Urinary bladder (tissue), 4 donors: Measurements from ENCODE around the gene UBP1. TPM values are rescaled to one million over a fixed set of nuclear protein-coding genes. Genes with fewer than 3 reads are reported as not detected.
"Not testable (repeated sequence)": the region's sequence is repeated elsewhere in the genome, so short reads cannot be mapped to it uniquely, and the experiment has no call there.

Experiments
- DNase-seq: peaks from one replicate; pipeline ENCODE4 v3.0.0-alpha.2; 2015; ENCODE audit errors: extremely low spot score
- H3K27ac ChIP-seq: one replicate; pipeline ENCODE4 v1.5.1; 2013; ENCODE audit warnings: low read depth, mild to moderate bottlenecking, moderate library complexity
- H3K36me3 ChIP-seq: one replicate; pipeline ENCODE4 v1.6.1; 2013; ENCODE audit warnings: mild to moderate bottlenecking, moderate library complexity; ENCODE audit not compliant: insufficient read depth
- H3K4me1 ChIP-seq: one replicate; pipeline ENCODE4 v1.6.1; 2013; ENCODE audit warnings: mild to moderate bottlenecking, moderate library complexity; ENCODE audit not compliant: insufficient read depth
- H3K4me3 ChIP-seq: one replicate; pipeline ENCODE4 v1.5.1; 2013; ENCODE audit warnings: low read depth, low read length
- WGBS: extraction: QIAGEN DNeasy Blood & Tissue Kit; methylation state at CpG from one replicate; pipeline ENCODE4 v1.1.7; 2013; 5-methylcytosine and 5-hydroxymethylcytosine counted together
- polyA plus RNA-seq: library from polyadenylated mRNA; stranded (reverse); fragments of 200-250 nt; gene quantifications from one replicate; pipeline ENCODE4 v1.2.3, GENCODE V29; 2013
- total RNA-seq: library from RNA; depleted of rRNA; stranded (reverse); fragments of >200 nt; gene quantifications from one replicate; pipeline ENCODE4 v1.2.3, GENCODE V29; 2014
- donor health status: healthy with polysubstance abuse.
- donor health status: healthy.

The UBP1 gene
- total and polyA plus RNA-seq, 2 donors: 53.0 to 59.6 TPM

GRCh38 chr3:33426068-33426467 lies 14.1 kb downstream of the UBP1 start:
- WGBS: 70% methylated on average over 1 of the region's 1 CpG
- Histone ChIP-seq H3K36me3 (peaks cover 5% of the 10 kb centered on the region), H3K4me1 (peaks cover 2% of the 10 kb centered on the region), H3K27ac (no peak overlapping the region), H3K4me3 (no peak overlapping the region)
- DNase-seq: no peak

- DNase-seq: no peak
Observed at GRCh38 chr3:33425453-33425852, 14.8 kb downstream of the UBP1 start.

GRCh38 chr3:33424606-33425452 lies 15.4 kb downstream of the UBP1 start:
- Histone ChIP-seq H3K4me1 (peaks cover 2% of the 10 kb centered on the region), H3K36me3 (peaks cover 8% of the 10 kb centered on the region), H3K4me3 (no peak overlapping the region), H3K27ac (no peak overlapping the region)
- 88% methylated on average over 10 of the region's 10 CpGs for WGBS
- no peak for DNase-seq

More at GRCh38 chr3:33425453-33425852, 14.8 kb downstream of the UBP1 start:
- H3K4me1 ChIP-seq: peaks cover 2% of the 10 kb centered on the region
- no peak overlapping the region for H3K27ac ChIP-seq
- H3K36me3 ChIP-seq: peaks cover 7% of the 10 kb centered on the region
- H3K4me3 ChIP-seq: no peak overlapping the region
- 66% methylated on average over 2 of the region's 2 CpGs for WGBS

DNA sequence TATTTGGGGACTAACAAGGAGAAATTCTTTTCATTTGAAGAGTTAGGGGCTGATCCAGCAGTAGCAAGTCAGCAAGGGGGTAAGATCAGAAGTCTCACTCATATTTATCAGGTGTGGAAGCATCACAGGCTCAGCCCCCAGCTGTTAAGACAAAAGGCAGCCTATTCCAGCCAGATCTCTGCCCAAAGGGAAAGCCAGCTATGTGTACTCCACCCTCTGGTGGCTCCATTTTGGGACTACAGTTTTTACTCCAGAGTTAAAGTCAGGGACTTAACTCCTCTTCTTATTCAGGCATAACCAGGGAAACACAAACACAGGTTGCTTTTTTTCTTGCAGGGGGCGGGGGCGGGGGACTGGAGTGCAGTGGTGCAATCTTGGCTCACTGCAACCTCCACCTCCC lies 19.2 kb downstream of the UBP1 start:
- DNase-seq: no peak
- peaks cover 1% of the 10 kb centered on the region for H3K4me1 ChIP-seq
- no peak overlapping the region for H3K27ac ChIP-seq
- H3K36me3 ChIP-seq: peaks cover 9% of the 10 kb centered on the region
- 100% methylated on average over 2 of the region's 2 CpGs for WGBS
- H3K4me3 ChIP-seq: no peak overlapping the region

DNA sequence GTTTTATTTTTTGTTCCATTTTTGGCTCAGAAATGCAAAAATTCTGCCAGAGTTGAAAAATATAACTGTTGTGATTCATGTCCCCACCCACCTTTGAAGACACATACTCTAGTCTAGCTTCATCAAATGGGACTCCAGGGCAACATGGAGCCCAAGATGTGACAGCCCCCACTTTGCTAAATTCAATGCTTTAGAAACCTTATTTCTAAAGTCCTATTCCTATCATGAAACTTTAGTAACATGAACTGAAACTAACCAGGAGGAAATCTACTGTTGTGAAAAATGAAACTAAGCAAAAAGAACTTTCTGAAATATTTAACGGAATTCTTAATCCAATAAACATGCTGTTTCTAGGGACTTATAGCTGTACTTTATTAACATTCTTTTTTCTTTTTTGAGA lies 20.3 kb downstream of the UBP1 start:
- 94% methylated on average over 1 of the region's 1 CpG for WGBS
- no peak overlapping the region for H3K4me3 ChIP-seq
- no peak for DNase-seq

DNA sequence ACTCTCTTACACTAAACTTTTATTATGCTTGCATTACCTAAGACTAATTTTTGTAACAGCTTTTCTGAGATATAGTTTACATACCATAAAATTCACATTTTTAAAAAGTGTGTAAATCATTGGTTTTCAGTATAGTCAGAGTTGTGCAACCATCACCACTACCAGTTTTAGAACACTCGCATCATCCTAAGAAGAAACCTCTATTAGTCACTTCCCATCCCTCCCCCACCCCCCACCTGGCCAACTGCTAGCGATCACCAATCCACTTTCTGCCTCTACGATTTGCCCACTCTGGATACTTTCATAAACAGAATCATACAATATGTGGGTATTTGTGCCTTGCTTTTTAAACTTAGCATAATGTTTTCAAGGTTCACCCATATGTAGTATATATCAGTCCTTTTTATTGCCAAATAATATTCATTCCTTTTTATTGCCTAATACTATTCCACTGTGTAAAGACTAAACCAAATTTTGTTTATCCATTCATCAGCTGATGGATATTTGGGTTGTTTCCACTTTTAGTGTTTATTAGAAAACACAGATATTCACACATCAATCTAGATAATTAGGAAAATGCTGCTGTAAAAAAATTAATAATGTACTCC lies 23.0 kb downstream of the UBP1 start:
- WGBS: 89% methylated on average over 3 of the region's 3 CpGs
- DNase-seq: no peak
- H3K4me3 ChIP-seq: no peak overlapping the region
- no peak overlapping the region for H3K27ac ChIP-seq
- H3K36me3 ChIP-seq: peaks cover 9% of the 10 kb centered on the region
- H3K4me1 ChIP-seq: no peaks in the 10 kb centered on the region

More for the DNA sequence above, 20.3 kb downstream of the UBP1 start:
- no peak overlapping the region for H3K27ac ChIP-seq
- peaks cover 9% of the 10 kb centered on the region for H3K36me3 ChIP-seq
- H3K4me1 ChIP-seq: peaks cover 1% of the 10 kb centered on the region

DNA sequence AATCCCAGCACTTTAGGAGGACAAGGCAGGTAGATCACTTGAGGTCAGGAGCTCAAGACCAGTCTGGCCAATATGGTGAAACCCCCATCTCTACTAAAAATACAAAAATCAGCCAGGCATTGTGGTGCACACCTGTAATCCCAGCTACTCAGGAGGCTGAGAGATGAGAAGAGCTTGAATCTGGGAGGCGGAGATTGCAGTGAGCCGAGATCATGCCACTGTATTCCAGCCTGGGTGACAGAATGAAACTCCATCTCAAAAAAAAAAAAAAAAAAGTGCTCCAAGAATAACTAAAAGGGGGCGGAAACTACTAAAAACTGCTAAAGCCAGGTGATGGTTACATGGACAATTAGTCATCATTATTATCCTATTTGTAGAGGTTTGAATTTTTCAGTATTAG lies 29.4 kb downstream of the UBP1 start:
- 97% methylated on average over 3 of the region's 3 CpGs for WGBS
- H3K27ac ChIP-seq, H3K4me3 ChIP-seq, DNase-seq, H3K36me3 ChIP-seq, H3K4me1 ChIP-seq: not testable (repeated sequence)

- WGBS: 96% methylated on average over 6 of the region's 6 CpGs
- no peak for DNase-seq
- Histone ChIP-seq H3K4me1 (no peaks in the 10 kb centered on the region), H3K27ac (no peak overlapping the region), H3K4me3 (no peak overlapping the region), H3K36me3 (peaks cover 7% of the 10 kb centered on the region)
Observed at GRCh38 chr3:33403756-33404155, 36.4 kb downstream of the UBP1 start.

DNA sequence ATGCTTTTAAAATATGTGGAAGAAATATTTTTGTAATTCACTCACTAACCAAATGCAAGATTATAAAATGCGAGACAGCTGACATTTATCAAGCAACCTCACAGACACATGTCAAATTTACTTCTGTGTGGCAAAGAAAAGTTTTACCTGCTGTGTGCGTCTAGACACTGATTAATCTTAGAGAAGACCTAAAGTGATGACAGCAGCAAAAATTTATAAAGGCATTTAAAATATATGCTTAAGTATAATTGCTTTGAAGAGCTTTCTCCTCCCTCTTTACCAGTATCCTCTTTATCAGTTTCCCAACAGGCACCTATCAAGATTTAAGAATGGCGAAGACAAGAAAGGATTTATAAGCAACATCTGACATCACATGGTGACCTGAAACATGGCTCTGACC lies 37.3 kb downstream of the UBP1 start:
- 91% methylated on average over 3 of the region's 3 CpGs for WGBS
- no peak for DNase-seq
- Histone ChIP-seq H3K4me1 (no peaks in the 10 kb centered on the region), H3K4me3 (no peak overlapping the region), H3K36me3 (peaks cover 5% of the 10 kb centered on the region), H3K27ac (no peak overlapping the region)

- WGBS: 89% methylated on average over 2 of the region's 2 CpGs
- no peak overlapping the region for H3K27ac ChIP-seq
- no peak for DNase-seq
- H3K36me3 ChIP-seq: peaks cover 7% of the 10 kb centered on the region
- no peaks in the 10 kb centered on the region for H3K4me1 ChIP-seq
- no peak overlapping the region for H3K4me3 ChIP-seq
Observed at GRCh38 chr3:33401781-33402180, 38.4 kb downstream of the UBP1 start.

DNA sequence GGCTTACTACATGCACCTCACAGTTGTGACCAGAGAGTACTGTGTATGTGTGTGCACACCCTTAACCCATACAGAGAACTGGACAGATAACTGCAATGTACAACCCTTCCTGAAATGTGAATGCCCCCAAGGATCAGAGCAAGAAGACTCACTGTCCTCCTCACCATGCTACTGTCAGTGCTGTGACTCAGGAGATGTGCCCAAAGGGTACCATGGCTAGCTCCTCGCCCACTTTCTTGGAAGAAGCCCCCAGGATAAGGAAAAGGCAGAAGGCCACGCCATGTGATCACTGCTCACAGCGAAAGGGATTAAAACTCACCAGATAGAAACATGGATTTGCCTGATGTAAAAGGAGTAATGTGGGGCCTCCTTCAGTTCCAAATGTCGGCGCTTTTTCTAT lies 41.8 kb downstream of the UBP1 start:
- H3K4me3 ChIP-seq: no peak overlapping the region

GRCh38 chr3:33395900-33396299 lies 44.3 kb downstream of the UBP1 start:
- DNase-seq: no peak
- 87% methylated on average over 7 of the region's 7 CpGs for WGBS
- H3K36me3 ChIP-seq: peaks cover 9% of the 10 kb centered on the region
- H3K4me3 ChIP-seq: no peak overlapping the region
- no peak overlapping the region for H3K27ac ChIP-seq
- H3K4me1 ChIP-seq: no peaks in the 10 kb centered on the region

More for the DNA sequence above, 41.8 kb downstream of the UBP1 start:
- Histone ChIP-seq H3K36me3 (peaks cover 10% of the 10 kb centered on the region), H3K4me1 (no peaks in the 10 kb centered on the region), H3K27ac (no peak overlapping the region)
- WGBS: 93% methylated on average over 5 of the region's 5 CpGs
- DNase-seq: no peak

GRCh38 chr3:33394403-33395054 lies 45.7 kb downstream of the UBP1 start:
- Histone ChIP-seq H3K36me3 (peaks cover 9% of the 10 kb centered on the region), H3K4me3 (no peak overlapping the region), H3K27ac (no peak overlapping the region), H3K4me1 (no peaks in the 10 kb centered on the region)
- no peak for DNase-seq
- 84% methylated on average over 1 of the region's 1 CpG for whole genome bisulfite sequencing

GRCh38 chr3:33392703-33393125 lies 47.5 kb downstream of the UBP1 start:
- no peak for DNase-seq
- 65% methylated on average over 4 of the region's 4 CpGs for WGBS
- H3K27ac ChIP-seq: no peak overlapping the region
- H3K4me1 ChIP-seq: no peaks in the 10 kb centered on the region
- H3K4me3 ChIP-seq: no peak overlapping the region
- H3K36me3 ChIP-seq: peaks cover 7% of the 10 kb centered on the region
